ENCODE results near the gene STEAP3.

DNA sequence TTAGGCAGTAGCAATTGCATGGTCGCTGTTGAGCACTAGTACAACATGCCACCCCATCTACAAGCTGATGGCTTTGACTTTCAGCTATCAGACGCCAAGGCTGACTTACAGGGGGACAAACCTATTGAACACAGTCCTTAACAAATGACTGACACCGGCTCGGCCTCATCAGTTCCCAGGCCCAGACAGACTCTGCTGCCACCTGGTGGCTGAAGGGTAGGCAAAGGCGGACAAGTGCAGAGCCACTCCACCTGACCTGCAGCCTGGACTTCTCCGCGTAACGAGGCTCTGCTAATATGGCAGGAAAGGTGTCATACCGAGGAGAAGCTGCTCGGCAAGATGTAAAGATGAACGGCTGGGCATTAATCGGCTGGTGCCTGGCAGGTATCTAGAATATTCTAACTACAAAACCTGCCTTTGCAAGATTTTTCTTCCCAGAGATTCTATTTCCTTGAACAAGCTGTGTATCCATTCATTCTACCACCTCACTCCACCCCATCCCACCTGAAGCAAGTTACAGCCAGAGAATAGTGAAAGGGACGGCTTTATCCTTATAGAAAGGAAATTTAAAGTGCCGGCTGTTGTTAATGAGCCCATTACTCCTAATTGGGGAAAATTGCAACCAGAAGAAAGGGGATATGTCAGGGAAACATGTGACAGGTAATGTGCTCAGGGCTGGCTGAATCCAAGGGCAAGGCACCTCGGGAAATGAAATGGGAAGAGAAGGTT is 67.4 kb downstream of the STEAP3 start:
- TF ChIP-seq SIN3A (IDR thresholded peaks at IDR 0.05; ENCODE audit: low read depth), result no peak
- TF ChIP-seq EZH2phosphoT487 (IDR thresholded peaks at IDR 0.05; ENCODE audit: borderline replicate concordance), result no peak
- no peak for TF ChIP-seq ZNF274 (IDR thresholded peaks at IDR 0.05; ENCODE audit: low read depth, low read length)
- TF ChIP-seq, protein P1, sequence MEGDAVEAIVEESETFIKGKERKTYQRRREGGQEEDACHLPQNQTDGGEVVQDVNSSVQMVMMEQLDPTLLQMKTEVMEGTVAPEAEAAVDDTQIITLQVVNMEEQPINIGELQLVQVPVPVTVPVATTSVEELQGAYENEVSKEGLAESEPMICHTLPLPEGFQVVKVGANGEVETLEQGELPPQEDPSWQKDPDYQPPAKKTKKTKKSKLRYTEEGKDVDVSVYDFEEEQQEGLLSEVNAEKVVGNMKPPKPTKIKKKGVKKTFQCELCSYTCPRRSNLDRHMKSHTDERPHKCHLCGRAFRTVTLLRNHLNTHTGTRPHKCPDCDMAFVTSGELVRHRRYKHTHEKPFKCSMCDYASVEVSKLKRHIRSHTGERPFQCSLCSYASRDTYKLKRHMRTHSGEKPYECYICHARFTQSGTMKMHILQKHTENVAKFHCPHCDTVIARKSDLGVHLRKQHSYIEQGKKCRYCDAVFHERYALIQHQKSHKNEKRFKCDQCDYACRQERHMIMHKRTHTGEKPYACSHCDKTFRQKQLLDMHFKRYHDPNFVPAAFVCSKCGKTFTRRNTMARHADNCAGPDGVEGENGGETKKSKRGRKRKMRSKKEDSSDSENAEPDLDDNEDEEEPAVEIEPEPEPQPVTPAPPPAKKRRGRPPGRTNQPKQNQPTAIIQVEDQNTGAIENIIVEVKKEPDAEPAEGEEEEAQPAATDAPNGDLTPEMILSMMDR (IDR thresholded peaks at IDR 0.05 in 2 of 3, conservative IDR thresholded peaks at IDR 0.05 in 1 of 3; ENCODE audit: borderline replicate concordance in 1 of 3, insufficient read depth in 1 of 3, low read depth in 2 of 3, low read length in 2 of 3), result peak; percentile 91 to 97 (median 92)
- no peak for TF ChIP-seq EZH2 (IDR thresholded peaks at IDR 0.05)
- TF ChIP-seq SP1 (IDR thresholded peaks at IDR 0.05; ENCODE audit: low read depth), result no peak
- TF ChIP-seq, protein P2, sequence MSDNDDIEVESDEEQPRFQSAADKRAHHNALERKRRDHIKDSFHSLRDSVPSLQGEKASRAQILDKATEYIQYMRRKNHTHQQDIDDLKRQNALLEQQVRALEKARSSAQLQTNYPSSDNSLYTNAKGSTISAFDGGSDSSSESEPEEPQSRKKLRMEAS (IDR thresholded peaks at IDR 0.05), result no peak
- no peak for TF ChIP-seq EGR1 (IDR thresholded peaks at IDR 0.05; ENCODE audit: low read depth)
- TF ChIP-seq, protein P3, sequence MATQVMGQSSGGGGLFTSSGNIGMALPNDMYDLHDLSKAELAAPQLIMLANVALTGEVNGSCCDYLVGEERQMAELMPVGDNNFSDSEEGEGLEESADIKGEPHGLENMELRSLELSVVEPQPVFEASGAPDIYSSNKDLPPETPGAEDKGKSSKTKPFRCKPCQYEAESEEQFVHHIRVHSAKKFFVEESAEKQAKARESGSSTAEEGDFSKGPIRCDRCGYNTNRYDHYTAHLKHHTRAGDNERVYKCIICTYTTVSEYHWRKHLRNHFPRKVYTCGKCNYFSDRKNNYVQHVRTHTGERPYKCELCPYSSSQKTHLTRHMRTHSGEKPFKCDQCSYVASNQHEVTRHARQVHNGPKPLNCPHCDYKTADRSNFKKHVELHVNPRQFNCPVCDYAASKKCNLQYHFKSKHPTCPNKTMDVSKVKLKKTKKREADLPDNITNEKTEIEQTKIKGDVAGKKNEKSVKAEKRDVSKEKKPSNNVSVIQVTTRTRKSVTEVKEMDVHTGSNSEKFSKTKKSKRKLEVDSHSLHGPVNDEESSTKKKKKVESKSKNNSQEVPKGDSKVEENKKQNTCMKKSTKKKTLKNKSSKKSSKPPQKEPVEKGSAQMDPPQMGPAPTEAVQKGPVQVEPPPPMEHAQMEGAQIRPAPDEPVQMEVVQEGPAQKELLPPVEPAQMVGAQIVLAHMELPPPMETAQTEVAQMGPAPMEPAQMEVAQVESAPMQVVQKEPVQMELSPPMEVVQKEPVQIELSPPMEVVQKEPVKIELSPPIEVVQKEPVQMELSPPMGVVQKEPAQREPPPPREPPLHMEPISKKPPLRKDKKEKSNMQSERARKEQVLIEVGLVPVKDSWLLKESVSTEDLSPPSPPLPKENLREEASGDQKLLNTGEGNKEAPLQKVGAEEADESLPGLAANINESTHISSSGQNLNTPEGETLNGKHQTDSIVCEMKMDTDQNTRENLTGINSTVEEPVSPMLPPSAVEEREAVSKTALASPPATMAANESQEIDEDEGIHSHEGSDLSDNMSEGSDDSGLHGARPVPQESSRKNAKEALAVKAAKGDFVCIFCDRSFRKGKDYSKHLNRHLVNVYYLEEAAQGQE (IDR thresholded peaks at IDR 0.05; ENCODE audit: low read depth), result no peak
- peak; percentile 98 for TF ChIP-seq RAD21 (IDR thresholded peaks at IDR 0.05; ENCODE audit: low read depth)
- TF ChIP-seq POLR2A (IDR thresholded peaks at IDR 0.05; ENCODE audit: borderline replicate concordance, extremely low read depth, insufficient read depth, insufficient read length), result no peak
- TF ChIP-seq POLR2AphosphoS5 (IDR thresholded peaks at IDR 0.05; ENCODE audit: low read depth, low read length), result no peak

Data from HCT116 (cell line).